ENCODE results near the gene NCCRP1. TPM values are rescaled to one million over a fixed set of nuclear protein-coding genes. Genes with fewer than 3 reads are reported as not detected.

NCCRP1 gene
- total RNA-seq, 1 donor from 2014 or later = 9.5 TPM

- H3K27me3 ChIP-seq (ENCODE audit: control insufficient read depth, insufficient read depth, low read length) = no peaks in the 10 kb centered on the region
- H3K4me3 ChIP-seq (ENCODE audit: low read depth, low read length) = peak overlapping the region; percentile 40
- FAIRE-seq (no peak), DNase-seq (ENCODE audit: low read depth) (peak; percentile 49)
- TF ChIP-seq, protein P1, sequence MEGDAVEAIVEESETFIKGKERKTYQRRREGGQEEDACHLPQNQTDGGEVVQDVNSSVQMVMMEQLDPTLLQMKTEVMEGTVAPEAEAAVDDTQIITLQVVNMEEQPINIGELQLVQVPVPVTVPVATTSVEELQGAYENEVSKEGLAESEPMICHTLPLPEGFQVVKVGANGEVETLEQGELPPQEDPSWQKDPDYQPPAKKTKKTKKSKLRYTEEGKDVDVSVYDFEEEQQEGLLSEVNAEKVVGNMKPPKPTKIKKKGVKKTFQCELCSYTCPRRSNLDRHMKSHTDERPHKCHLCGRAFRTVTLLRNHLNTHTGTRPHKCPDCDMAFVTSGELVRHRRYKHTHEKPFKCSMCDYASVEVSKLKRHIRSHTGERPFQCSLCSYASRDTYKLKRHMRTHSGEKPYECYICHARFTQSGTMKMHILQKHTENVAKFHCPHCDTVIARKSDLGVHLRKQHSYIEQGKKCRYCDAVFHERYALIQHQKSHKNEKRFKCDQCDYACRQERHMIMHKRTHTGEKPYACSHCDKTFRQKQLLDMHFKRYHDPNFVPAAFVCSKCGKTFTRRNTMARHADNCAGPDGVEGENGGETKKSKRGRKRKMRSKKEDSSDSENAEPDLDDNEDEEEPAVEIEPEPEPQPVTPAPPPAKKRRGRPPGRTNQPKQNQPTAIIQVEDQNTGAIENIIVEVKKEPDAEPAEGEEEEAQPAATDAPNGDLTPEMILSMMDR (IDR thresholded peaks at IDR 0.05; ENCODE audit: insufficient read depth, low read length, severe bottlenecking) = no peak
- peaks cover 4% of the 10 kb centered on the region for H3K36me3 ChIP-seq (ENCODE audit: control insufficient read depth, insufficient read depth, low read length)
Measured at GRCh38 chr19:39166571-39167391, 30.0 kb upstream of the NCCRP1 start.

- H3K36me3 ChIP-seq (ENCODE audit: control insufficient read depth, insufficient read depth, low read length) = peaks cover 6% of the 10 kb centered on the region
- TF ChIP-seq, protein P1 (IDR thresholded peaks at IDR 0.05; ENCODE audit: insufficient read depth, low read length, severe bottlenecking) = no peak
- H3K27me3 ChIP-seq (ENCODE audit: control insufficient read depth, insufficient read depth, low read length) = no peaks in the 10 kb centered on the region
- H3K4me3 ChIP-seq (ENCODE audit: low read depth, low read length) = peak overlapping the region; percentile 40
- DNase-seq (ENCODE audit: low read depth) (peak; percentile 60), FAIRE-seq (no peak)
Measured at GRCh38 chr19:39167461-39168257, 29.1 kb upstream of the NCCRP1 start.

GRCh38 chr19:39168258-39169142, 28.3 kb upstream of the NCCRP1 start:
- DNase-seq (ENCODE audit: low read depth) (no peak), FAIRE-seq (no peak)
- H3K36me3 ChIP-seq (ENCODE audit: control insufficient read depth, insufficient read depth, low read length) = peaks cover 6% of the 10 kb centered on the region
- H3K4me3 ChIP-seq (ENCODE audit: low read depth, low read length) = no peak overlapping the region
- TF ChIP-seq, protein P1 (IDR thresholded peaks at IDR 0.05; ENCODE audit: insufficient read depth, low read length, severe bottlenecking) = no peak
- H3K27me3 ChIP-seq (ENCODE audit: control insufficient read depth, insufficient read depth, low read length) = no peaks in the 10 kb centered on the region

- Histone ChIP-seq H3K36me3 (ENCODE audit: control insufficient read depth, insufficient read depth, low read length) (peaks cover 9% of the 10 kb centered on the region), H3K4me3 (ENCODE audit: low read depth, low read length) (no peak overlapping the region), H3K27me3 (ENCODE audit: control insufficient read depth, insufficient read depth, low read length) (no peaks in the 10 kb centered on the region)
- TF ChIP-seq, protein P1 (IDR thresholded peaks at IDR 0.05; ENCODE audit: insufficient read depth, low read length, severe bottlenecking) = no peak
- DNase-seq (ENCODE audit: low read depth) (no peak), FAIRE-seq (no peak)
Measured at GRCh38 chr19:39169143-39169810, 27.5 kb upstream of the NCCRP1 start.

Measured in bronchial epithelial cell (primary cell).